Progenitor cell of endocrine pancreas (in vitro differentiated cells): Measurements from ENCODE around the gene B3GAT1. TPM values are rescaled to one million over a fixed set of nuclear protein-coding genes. Genes with fewer than 3 reads are reported as not detected.

Experiments
- DNase-seq: peaks from one replicate; pipeline ENCODE4 v3.0.0; 2021; ENCODE audit warnings: low spot score; ENCODE audit not compliant: unreplicated experiment
- H3K27ac Mint-ChIP-seq: 2 replicates; pipeline ENCODE4 v1.8.0; 2021; ENCODE audit warnings: mild to moderate bottlenecking, moderate library complexity, mixed read lengths
- H3K27me3 Mint-ChIP-seq: 2 replicates; pipeline ENCODE4 v1.8.0; 2021; ENCODE audit warnings: mixed read lengths
- H3K36me3 Mint-ChIP-seq: 2 replicates; pipeline ENCODE4 v1.8.0; 2022; ENCODE audit warnings: mixed read lengths; ENCODE audit not compliant: insufficient read depth
- H3K4me1 Mint-ChIP-seq: 2 replicates; pipeline ENCODE4 v1.8.0; 2021; ENCODE audit warnings: low read depth, mixed read lengths
- H3K4me3 Mint-ChIP-seq: 2 replicates; pipeline ENCODE4 v1.8.0; 2021; ENCODE audit warnings: low read depth, mild to moderate bottlenecking, moderate library complexity, mixed read lengths
- H3K9me3 Mint-ChIP-seq: 2 replicates; pipeline ENCODE4 v1.8.0; 2021; ENCODE audit warnings: low read depth, mixed read lengths
- CTCF ChIP-seq: fragments of 200-600 bp; sonication (generic); IDR thresholded peaks from one replicate; pipeline ENCODE4 v1.5.0; 2021; ENCODE audit warnings: antibody characterized with exemption, mild to moderate bottlenecking; ENCODE audit not compliant: unreplicated experiment
- total RNA-seq: library from RNA; stranded (reverse); gene quantifications from 2 replicates; pipeline ENCODE4 v1.2.1, GENCODE V29; 2021

Gene B3GAT1
- total RNA-seq, 1 donor from 2014 or later = 5.1 TPM

DNA sequence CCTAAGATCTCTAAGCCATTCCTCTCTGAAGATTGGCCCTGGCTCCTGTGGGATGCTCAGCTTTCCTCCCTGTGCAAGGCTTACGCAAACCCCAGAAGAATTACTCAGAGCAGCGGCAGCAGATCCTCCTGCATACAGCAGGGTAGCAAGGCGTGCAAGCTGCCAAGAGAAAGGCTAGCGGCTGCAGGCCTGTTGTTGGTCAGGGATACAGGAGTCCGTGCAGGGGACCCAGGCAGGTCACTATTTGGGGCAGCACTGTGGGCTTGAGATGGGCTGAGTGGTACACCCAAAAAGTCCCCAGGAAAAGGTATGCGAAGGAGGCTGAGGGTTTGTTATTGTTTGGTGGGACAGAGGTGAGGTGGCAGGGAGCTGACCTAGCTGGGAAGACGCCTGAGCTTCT is 78.7 kb downstream of the B3GAT1 start:
- no peak overlapping the region for H3K27ac Mint-ChIP-seq
- H3K9me3 Mint-ChIP-seq = no peaks in the 10 kb centered on the region
- no peaks in the 10 kb centered on the region for H3K36me3 Mint-ChIP-seq
- peak overlapping the region; percentile 63 for H3K4me3 Mint-ChIP-seq
- H3K27me3 Mint-ChIP-seq = peaks cover 52% of the 10 kb centered on the region
- DNase-seq = no peak
- peaks cover 6% of the 10 kb centered on the region for H3K4me1 Mint-ChIP-seq
- no peak for TF ChIP-seq CTCF

DNA sequence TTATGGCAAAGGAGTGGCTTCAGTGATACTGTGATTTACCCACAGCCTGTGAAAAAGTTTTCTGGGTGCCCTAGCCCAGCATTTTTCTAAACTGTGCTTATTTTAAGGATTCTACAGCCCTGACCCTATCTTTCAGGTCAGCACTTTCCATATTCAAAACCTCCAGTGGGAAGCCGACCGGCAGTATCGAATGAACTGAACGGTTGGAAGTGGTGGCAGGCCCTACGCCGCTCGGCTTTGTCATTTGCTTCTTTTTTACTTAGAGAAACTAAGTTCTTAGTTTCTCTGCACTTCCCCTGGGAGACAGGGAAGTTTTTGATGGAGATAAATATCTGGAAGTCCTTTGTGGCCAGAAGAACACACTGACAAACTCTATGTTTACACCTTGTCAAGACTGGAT is 79.3 kb downstream of the B3GAT1 start:
- DNase-seq = no peak
- H3K4me1 Mint-ChIP-seq = peaks cover 6% of the 10 kb centered on the region
- H3K27me3 Mint-ChIP-seq = peaks cover 53% of the 10 kb centered on the region
- no peaks in the 10 kb centered on the region for H3K9me3 Mint-ChIP-seq
- TF ChIP-seq CTCF = no peak
- peak overlapping the region; percentile 63 for H3K4me3 Mint-ChIP-seq
- H3K36me3 Mint-ChIP-seq = no peaks in the 10 kb centered on the region
- peak overlapping the region; percentile 80 for H3K27ac Mint-ChIP-seq

DNA sequence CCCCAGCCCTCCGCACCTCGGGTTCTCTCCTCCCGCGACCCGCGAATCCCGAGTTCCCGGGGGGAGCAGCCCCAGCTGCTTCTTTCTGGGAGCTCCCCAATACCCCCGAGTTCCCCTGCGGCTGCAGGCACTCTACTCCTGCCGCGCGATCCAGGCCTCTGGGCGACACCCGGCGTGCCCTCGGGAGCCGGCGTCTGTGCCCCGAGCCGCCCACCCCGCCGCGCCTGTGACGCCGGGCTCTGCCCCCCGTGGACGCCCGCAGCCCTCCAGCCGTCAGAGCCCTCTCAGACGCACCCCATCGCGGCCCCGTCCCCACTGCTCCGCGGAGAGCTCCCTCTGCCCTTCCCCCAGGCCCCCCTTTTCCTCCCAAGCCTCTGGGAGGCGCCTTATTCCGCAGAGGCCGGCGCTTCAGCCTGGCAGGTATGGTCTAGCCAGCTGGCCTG is 79.8 kb downstream of the B3GAT1 start:
- peaks cover 6% of the 10 kb centered on the region for H3K4me1 Mint-ChIP-seq
- TF ChIP-seq CTCF = peak; percentile 10
- no peaks in the 10 kb centered on the region for H3K9me3 Mint-ChIP-seq
- no peaks in the 10 kb centered on the region for H3K36me3 Mint-ChIP-seq
- peaks cover 59% of the 10 kb centered on the region for H3K27me3 Mint-ChIP-seq
- H3K4me3 Mint-ChIP-seq = peak overlapping the region; percentile 63
- peak; percentile 25 for DNase-seq
- H3K27ac Mint-ChIP-seq = peak overlapping the region; percentile 80

GRCh38 chr11:134331354-134332188 is 80.5 kb downstream of the B3GAT1 start, which contains the start of gene GLB1L2:
GLB1L2 (plus strand) TSS chr11:134331988; CDS start chr11:134332062, 74 bp downstream.
- Mint-ChIP-seq H3K27ac (peak within 1 kb of the TSS; percentile 80), H3K4me3 (peak within 1 kb of the TSS; percentile 70), H3K27me3 (peaks cover 63% of the 10 kb centered on the region), H3K36me3 (no peaks in the 10 kb centered on the region), H3K9me3 (no peaks in the 10 kb centered on the region), H3K4me1 (peaks cover 6% of the 10 kb centered on the region)
- DNase-seq = peak; percentile 67
- no peak for TF ChIP-seq CTCF

DNA sequence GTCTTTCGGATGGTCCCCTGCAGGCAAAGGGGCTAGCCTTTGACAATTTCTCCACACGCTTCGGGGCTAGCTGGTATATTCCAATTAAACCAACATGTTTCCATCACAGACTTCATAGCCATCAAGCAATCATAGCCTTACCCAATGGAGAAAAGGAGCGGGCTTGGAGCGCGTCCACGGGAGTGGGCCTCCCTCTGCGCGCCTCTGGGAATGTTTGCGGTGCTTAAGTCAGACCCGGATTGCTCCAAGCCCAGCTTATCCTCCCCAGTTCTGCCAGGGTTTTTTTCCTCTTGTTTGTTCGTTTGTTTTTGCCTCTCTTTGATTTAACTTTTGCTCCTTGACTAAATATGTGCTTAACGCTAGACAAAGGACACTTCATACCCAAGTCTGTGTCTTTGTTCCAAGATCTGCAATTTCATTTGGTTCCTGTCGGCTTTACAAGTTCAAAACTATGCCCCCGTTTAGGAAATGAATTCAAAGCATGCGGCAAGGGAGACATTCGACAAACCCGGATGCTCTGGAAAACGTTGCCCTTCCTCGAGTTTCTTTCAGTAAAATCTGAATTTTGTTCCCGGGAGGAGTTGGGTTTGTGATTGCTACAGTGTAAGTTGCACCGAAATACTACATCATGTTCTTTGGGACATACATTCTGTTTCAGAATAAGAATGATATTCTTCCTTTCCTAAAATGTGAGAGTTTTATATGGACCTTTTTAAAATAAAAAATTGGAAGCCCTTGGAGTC is 81.3 kb downstream of the B3GAT1 start:
- Mint-ChIP-seq H3K27me3 (peaks cover 63% of the 10 kb centered on the region), H3K4me1 (peaks cover 6% of the 10 kb centered on the region)

More for the DNA sequence above, 81.3 kb downstream of the B3GAT1 start:
- peak overlapping the region; percentile 70 for H3K4me3 Mint-ChIP-seq
- no peak for TF ChIP-seq CTCF
- DNase-seq = no peak
- H3K27ac Mint-ChIP-seq = no peak overlapping the region
- no peaks in the 10 kb centered on the region for H3K9me3 Mint-ChIP-seq
- no peaks in the 10 kb centered on the region for H3K36me3 Mint-ChIP-seq

Other genes with a start within 250 kb of the B3GAT1 start
- gene NCAPD3, start 188.3 kb downstream of the B3GAT1 start, total RNA-seq = 30.0 and 30.9 TPM in 2 replicates
- gene VPS26B, start 187.6 kb downstream of the B3GAT1 start, total RNA-seq = 39.5 and 39.6 TPM in 2 replicates
- 69.6 and 70.5 TPM in 2 replicates for gene THYN1, start 158.9 kb downstream of the B3GAT1 start, total RNA-seq
- gene ACAD8, start 158.7 kb downstream of the B3GAT1 start, total RNA-seq = 35.9 and 37.6 TPM in 2 replicates
- not detected in 2 replicates for gene GLB1L3, start 135.9 kb downstream of the B3GAT1 start, total RNA-seq
- 11.7 and 11.9 TPM in 2 replicates for gene GLB1L2, start 80.3 kb downstream of the B3GAT1 start, total RNA-seq